ENCODE data around the gene ASB10. TPM values are rescaled to one million over a fixed set of nuclear protein-coding genes. Genes with fewer than 3 reads are reported as not detected.

ASB10 gene
- total RNA-seq, 1 experiment from 2014 or later = not detected

DNA sequence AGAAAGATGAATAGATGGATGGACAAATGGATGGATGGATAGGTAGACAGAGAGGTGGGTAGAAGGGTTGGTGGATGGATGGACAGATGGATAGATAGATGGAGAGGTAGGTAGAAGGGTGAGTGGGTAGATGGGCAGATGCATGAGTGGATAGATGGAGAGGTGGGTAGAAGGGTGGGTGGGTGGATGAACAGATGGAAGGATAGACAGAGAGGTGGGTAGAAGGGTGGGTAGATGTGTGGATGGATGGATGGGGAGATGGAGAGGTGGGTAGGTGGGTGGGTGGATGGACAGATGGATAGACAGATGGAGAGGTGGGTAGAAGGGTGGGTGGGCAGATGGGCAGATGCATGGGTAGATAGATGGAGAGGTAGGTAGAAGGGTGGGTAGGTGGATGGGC is 10.9 kb upstream of the ASB10 start:
- Histone ChIP-seq H3K9me3 (no peaks in the 10 kb centered on the region), H3K4me3 (no peak overlapping the region), H3K36me3 (no peaks in the 10 kb centered on the region), H3K27me3 (no peaks in the 10 kb centered on the region)
- no peak for DNase-seq

DNA sequence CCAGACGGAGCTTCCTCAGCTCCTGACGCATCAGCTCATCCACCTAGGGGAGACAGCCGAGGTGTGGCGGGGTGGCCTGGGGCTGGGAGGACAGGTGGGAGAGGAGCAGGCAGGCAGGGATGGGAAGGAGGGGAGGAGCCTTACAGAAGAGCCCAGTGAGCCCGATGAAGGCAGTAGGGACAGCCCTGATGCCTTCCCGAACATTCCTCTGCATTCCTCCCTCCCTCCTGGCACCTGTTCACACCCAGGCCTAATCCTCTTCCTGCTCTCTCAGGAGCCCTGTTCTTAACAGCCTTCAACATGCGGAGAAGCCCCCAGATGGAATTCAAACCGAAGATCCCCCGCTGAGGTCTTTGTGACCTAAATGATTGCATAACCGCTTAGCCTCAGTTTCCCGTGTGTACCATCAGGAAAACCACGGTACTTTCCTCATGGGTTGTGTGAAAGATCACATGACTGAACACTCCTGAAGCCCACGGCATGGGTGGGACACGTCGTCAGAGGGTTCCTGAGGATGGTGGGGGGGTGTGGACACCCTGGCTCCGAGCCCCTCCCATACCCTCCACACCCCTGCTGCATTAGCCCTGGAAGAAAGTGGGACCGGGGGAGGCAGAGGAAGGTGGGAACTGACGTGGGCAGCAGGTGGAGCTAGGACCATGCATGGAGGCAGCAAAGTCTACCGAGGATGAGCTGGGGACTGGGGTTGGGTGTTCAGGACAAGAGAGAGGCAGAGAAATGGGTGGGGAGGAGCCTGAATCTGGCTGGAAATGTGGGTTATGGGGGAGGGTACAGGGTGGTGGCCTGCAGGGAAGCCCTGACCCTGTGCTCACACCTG is 8.8 kb upstream of the ASB10 start:
- Histone ChIP-seq H3K4me3 (no peak overlapping the region), H3K9me3 (no peaks in the 10 kb centered on the region), H3K36me3 (no peaks in the 10 kb centered on the region), H3K27me3 (no peaks in the 10 kb centered on the region)
- DNase-seq = no peak

DNA sequence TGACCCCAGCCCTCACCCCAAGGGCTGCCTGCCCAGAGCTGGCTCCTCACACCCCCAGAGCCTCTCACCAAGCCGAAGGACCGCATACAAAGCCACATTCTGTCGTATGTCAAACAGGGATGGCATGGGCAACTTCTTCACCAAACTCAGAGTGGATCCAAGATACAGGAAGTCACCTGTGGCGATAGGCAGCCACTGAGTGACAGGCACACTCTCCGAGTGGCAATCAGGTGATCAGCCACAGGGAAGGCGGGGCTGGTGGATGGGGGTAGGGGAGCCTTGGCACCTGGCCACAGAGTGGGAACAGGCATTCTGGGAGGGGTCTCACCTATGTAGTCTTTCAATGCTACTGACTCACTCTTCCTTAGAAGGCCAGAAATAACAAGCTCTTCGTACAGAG is 7.1 kb upstream of the ASB10 start:
- no peak overlapping the region for H3K4me3 ChIP-seq
- H3K9me3 ChIP-seq = no peaks in the 10 kb centered on the region
- DNase-seq = no peak
- H3K36me3 ChIP-seq = no peaks in the 10 kb centered on the region
- no peaks in the 10 kb centered on the region for H3K27me3 ChIP-seq

DNA sequence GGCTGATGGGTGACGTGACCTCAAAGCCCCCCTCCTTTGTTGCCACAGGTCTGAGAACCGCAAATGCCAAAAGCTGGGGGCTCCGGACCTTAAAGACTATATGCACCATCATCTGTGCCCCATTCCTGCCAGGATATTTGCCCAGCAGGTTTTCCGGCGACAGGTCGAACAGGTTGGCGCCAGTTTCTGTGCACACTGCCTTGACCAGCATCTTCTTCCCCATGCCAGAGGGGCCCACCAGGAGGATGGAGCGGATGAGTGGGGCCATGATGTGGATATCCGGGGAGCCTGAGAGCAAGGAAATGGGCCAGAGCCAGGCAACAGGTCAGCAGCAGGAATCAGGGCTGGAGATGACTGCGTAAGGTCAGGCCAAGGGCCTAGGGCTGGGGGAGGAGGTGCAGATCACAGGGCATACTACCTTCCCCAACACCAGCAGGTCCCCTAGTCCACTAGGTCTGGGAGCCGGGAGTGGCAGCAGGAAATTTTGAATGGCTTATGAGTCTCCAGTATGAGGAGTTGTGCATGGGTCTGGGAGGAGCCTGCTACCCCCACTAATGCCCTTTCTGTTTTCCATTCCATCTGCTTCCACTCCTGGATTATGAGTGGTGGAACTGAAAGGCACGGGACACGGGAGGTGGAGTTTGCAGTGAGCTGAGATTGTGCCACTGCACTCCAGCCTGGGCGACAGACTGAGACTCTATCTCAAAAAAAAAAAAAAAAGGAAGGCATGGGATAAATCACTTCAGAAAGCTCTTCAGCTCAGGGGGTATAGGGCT is 6.3 kb upstream of the ASB10 start:
- Histone ChIP-seq H3K27me3 (no peaks in the 10 kb centered on the region), H3K9me3 (no peaks in the 10 kb centered on the region), H3K36me3 (no peaks in the 10 kb centered on the region), H3K4me3 (no peak overlapping the region)
- DNase-seq = no peak

DNA sequence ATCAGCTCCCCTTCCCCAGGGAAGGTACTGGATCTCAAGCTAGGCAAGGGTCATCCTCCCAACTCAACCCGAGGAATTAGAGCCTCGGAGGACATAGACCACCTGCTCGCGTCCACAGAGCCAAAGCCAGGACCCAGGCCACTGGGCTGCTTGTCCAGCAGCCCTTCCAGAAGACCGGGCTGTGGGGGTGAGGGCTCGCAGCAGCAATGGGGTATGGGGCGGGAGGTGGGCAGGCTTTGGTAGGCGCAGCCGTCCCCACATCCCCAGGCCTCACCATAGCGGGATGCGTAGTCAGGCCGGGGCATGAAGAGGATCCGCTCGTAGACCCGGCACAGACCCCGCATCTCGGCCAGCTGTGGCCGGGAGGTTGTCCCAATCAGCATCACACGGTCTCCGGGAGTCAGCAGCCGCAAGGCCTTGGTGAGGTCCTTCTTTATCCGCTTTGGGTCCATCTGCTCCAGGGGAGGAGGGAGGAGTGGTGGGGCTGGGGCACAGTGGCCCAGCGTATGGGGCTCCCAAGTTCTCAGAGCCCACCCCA is 5.0 kb upstream of the ASB10 start:
- Histone ChIP-seq H3K4me3 (no peak overlapping the region), H3K27me3 (no peaks in the 10 kb centered on the region), H3K36me3 (no peaks in the 10 kb centered on the region), H3K9me3 (no peaks in the 10 kb centered on the region)
- no peak for DNase-seq

DNA sequence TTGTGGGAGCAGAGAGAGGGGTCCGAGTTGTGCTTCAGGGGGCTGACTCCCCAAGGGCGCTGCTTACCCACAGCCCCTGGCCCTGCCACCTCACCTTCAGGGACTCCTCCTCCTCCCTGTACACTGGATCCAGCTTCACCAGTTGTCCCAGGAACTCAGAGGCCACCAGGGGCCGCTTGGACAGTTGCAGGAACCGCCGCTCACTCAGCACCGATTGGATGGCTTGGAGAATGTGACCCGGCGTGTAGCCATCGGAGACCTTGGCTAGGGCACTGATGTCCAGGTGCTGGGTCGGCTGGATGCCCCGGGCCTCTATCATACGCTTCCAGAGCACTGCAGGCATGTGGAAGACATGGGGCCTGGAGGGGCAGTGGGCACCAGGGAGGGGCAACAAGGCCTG is 4.5 kb upstream of the ASB10 start:
- Histone ChIP-seq H3K4me3 (no peak overlapping the region), H3K9me3 (no peaks in the 10 kb centered on the region), H3K36me3 (no peaks in the 10 kb centered on the region), H3K27me3 (no peaks in the 10 kb centered on the region)
- DNase-seq = no peak

DNA sequence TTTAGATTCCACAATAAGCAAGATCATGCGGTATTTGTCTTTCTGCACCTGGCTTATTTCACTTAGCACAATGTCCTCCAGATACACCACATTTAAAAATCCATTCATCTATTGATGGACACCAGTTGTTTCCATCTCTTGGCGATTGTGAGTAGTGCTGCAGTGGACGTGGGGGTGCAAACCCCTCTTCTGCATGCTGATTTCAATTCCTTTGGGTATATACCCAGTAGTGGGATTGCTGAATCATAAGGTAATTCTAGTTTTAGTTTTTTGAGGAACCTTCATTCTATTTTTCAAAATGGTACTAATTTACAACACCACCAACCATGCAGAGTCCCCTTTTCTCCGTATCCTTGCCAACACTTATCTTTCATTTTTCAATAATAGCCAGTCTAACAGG is 2.0 kb upstream of the ASB10 start:
- no peaks in the 10 kb centered on the region for H3K27me3 ChIP-seq
- no peak for DNase-seq
- no peak overlapping the region for H3K4me3 ChIP-seq
- H3K36me3 ChIP-seq = no peaks in the 10 kb centered on the region
- H3K9me3 ChIP-seq = no peaks in the 10 kb centered on the region

DNA sequence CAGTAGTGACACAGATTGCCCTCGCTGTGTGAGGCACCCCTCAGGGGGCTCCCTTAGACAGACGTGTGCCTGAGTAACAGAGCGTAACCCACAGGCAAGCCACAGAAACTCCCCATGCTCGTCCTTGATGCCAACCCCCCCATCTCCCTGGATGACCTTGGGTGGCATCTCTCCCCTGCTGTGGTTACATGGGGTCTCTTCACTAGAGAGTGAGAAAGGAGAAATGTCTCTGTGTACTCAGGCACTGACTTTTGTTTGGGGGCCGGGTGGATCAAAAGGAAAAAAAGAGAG is 1.1 kb upstream of the ASB10 start:
- no peaks in the 10 kb centered on the region for H3K27me3 ChIP-seq

DNA sequence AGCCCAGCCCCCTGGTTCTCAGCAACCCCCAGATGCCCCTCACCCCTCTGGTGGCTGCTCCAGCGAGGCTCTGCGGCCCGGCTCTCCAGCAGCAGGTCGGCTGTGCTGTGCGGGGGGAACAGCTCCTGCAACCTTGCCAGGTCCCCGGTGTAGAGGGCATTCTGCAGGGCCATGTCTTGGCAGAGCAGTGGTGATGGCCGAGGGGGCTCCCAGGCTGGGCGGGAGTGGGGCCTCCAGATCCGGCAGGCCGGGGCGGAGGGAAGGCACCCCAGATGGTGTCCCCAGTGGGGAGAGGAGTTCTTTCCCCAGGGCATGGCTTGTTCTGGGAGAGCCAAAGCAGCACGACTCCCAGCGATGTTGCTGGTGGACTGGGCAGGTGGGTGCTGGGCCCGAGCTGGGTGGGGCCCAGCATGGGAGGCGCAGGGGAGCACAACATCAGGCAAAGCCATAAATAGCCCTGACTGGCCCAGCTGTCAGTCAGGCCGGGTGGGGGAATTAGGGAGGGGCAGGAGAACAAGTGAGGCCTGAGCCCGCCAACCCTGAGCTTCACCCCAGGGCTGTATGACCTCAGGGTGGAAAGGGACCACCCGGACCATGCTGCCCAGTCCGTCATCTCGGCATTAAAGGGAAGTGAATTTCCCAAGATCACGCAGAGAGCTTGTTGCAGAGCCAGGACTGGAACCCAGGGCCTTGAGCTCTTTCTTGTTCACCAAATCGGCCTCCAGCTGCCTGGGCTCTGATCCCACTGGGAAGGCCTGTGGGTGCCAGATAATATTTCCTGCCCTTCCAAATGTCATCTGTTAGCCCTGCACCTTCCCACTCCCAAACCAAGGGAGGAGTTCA is 580 bp upstream of the ASB10 start:
- no peaks in the 10 kb centered on the region for H3K9me3 ChIP-seq
- H3K4me3 ChIP-seq = no peak overlapping the region
- H3K36me3 ChIP-seq = no peaks in the 10 kb centered on the region
- H3K27me3 ChIP-seq = no peaks in the 10 kb centered on the region
- no peak for DNase-seq

More for the DNA sequence above, 1.1 kb upstream of the ASB10 start:
- no peak for DNase-seq
- Histone ChIP-seq H3K9me3 (no peaks in the 10 kb centered on the region), H3K36me3 (no peaks in the 10 kb centered on the region), H3K4me3 (no peak overlapping the region)

DNA sequence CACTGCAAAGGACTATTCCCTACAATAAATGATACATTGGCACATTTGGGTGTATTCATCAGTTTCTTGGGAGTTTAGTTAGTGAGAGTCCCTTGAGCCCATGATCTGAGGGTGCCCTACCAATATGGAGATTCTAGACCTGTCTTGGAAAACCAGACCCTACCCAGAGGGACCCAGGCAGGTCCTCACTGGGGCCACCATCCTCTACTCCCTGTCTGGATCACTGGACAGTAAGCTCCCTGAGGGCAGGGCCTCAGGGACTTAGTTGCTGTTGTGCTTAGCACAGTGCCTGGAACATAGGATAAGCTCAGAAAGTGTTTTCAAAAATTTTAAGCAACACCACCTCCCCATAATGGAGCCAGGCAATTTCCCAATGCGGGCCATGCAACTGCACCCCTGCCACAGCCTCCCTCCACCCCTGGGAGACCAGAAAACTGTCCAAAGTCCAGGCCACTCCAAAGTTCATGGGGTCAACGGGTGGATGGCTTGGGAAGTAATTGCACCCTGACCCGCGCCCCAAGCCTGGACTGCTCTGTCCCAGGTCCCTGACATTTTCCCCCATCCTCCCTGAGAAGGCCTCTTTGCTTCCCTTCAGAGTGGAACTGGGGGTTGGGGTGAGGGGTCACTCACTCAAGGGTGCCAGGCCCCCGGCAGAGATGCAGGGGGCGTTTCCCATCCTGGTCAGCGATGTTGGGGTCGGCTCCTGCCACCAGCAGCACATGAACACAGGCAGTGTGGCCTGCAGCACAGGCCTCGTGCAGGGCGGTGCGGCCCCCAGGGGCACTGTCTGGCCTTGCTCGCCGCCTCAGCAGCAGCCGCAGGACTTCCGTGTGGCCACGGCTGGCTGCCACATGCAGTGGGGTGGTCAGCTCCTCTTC is 1.0 kb downstream of the ASB10 start:
- DNase-seq = no peak
- Histone ChIP-seq H3K27me3 (no peaks in the 10 kb centered on the region), H3K9me3 (no peaks in the 10 kb centered on the region), H3K4me3 (no peak overlapping the region), H3K36me3 (no peaks in the 10 kb centered on the region)

DNA sequence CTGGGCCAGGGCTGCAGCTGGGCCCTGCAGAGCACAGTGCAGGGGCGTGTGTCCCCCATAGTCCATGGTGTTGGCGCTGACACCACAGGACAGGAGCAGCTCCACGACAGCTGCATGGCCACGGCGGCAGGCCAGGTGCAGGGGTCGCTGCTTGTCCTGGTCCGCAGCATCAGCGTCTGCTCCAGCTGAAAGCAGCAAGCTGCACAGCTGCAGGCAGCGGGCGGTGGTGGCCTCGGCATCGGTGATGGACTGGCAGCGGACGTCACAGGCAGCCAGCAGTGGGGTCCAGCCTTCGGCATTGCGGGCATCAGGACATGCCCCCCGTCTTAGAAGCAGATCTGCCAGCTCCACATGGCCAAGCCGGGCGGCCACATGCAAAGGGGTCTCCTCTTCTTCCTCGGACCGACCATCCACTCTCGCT is 6.0 kb downstream of the ASB10 start:
- Histone ChIP-seq H3K27me3 (no peaks in the 10 kb centered on the region), H3K9me3 (no peaks in the 10 kb centered on the region), H3K36me3 (no peaks in the 10 kb centered on the region), H3K4me3 (no peak overlapping the region)
- no peak for DNase-seq

DNA sequence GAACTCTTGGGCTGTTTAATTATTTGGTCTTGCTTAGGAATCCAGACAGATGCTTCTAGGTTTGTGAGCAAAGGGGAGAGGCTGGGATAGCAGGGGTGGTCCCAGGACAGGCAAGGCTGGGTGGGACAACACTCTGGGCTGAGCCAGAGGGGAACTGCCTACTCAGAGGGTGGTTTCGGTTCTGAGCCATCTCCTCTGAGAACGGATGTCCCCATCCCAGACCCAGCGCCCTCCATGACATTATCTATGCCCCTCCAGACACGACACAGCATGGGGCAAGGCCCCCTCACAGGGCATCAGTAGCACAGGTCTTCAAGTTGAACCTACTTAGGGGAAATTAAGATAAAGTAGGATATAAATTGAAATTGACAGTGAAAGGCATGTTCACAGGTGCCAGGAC is 7.1 kb downstream of the ASB10 start:
- H3K36me3 ChIP-seq = no peaks in the 10 kb centered on the region
- no peaks in the 10 kb centered on the region for H3K9me3 ChIP-seq
- no peaks in the 10 kb centered on the region for H3K27me3 ChIP-seq
- H3K4me3 ChIP-seq = no peak overlapping the region
- no peak for DNase-seq

DNA sequence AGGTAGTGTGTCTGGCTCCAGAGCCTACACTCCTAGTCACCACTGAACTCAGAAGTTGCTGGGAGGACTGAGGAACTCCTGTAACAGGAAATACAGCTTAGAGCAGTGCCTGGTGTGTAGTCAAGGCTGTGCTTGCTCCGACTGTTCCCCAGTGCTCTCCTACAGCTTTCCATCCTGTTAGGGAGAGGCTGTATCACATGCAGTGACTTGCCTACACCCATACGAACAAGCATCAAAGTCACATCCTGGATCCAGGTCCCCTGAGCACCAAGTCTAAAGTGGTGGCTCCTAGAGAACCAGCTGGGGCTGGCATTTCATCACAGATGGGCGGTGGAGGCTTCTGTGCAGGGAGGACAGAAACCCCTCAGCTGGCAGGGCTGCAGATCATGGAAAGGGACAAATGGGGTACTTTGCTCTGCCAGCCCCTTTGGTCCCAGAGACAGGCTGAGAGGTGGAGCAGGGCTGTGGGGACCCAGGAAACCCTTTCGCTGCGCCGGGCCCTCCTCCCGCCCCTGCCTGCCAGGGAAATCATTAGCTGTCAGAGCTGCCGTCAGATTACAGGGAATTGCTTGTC is 7.7 kb downstream of the ASB10 start:
- DNase-seq = no peak
- Histone ChIP-seq H3K27me3 (no peaks in the 10 kb centered on the region), H3K4me3 (no peak overlapping the region), H3K36me3 (no peaks in the 10 kb centered on the region), H3K9me3 (no peaks in the 10 kb centered on the region)

DNA sequence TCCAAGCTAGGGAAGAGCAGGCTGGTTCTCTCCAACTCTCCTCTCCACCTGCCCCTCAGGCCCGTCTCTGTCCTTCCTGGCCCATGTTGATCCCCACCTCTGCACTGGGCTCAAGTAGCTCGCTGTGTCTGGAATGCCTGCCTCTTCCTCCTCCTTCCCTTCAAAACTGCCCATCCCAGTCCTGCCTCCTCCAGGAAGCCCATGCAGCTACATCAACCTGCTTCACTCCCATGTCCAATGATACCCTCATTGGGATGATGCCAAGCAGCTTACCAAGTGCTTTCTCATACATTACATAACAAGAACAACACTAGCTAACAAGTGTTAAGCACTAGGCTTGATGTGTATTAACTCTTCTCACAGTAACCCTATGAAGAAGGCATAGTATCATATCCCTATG is 8.2 kb downstream of the ASB10 start:
- Histone ChIP-seq H3K36me3 (no peaks in the 10 kb centered on the region), H3K9me3 (no peaks in the 10 kb centered on the region), H3K4me3 (no peak overlapping the region), H3K27me3 (no peaks in the 10 kb centered on the region)
- DNase-seq = no peak

DNA sequence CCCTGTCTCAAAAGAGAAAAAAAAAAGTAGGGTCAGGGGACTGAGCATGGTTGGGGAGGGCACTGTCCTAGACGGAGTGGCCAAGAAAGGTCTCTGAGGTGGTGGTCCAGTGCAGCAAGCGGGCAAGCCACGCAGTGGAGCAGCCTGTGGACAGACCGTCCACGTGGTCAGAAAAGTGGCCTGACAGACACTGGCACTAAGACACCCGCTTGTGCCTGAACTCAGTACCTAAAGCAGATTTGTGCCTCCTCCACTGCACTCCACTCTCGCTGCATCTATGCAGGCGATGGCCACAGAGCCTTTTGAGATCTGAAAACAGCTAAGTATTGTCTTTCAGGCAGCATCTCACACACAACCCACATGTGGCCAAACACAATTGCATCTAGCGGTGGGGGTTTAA is 8.8 kb downstream of the ASB10 start:
- Histone ChIP-seq H3K36me3 (no peaks in the 10 kb centered on the region), H3K9me3 (no peaks in the 10 kb centered on the region), H3K4me3 (no peak overlapping the region), H3K27me3 (no peaks in the 10 kb centered on the region)
- DNase-seq = no peak

DNA sequence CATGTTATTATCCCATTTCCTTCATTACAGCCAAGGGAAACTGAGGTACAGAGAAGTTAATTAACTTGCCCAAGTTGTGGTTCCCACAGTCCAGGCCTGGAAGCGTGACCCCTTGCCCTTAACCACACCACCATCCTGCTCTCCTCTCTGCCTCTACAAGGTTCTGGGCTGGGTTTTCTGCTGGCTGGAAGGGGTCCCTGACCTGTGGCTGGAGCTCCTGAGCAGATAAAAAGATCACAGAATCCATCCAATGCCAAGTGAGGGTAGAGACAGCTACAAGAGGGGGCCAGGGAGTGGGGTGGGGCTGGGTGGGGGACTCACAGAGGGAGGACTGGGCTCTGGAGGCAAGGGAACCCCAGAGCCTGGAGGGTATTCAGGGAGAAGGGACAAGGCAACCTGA is 9.7 kb downstream of the ASB10 start:
- no peak overlapping the region for H3K4me3 ChIP-seq
- no peaks in the 10 kb centered on the region for H3K9me3 ChIP-seq
- DNase-seq = no peak
- no peaks in the 10 kb centered on the region; the same call in 1 of the 2 replicates for H3K27me3 ChIP-seq
- no peaks in the 10 kb centered on the region for H3K36me3 ChIP-seq
